HepG2 (cell line): Measurements from ENCODE around the gene ULBP2. TPM values are rescaled to one million over a fixed set of nuclear protein-coding genes. Genes with fewer than 3 reads are reported as not detected.

Experiments
- ADNP ChIP-seq: sonication (generic); formaldehyde crosslinking; IDR thresholded peaks from 2 replicates; pipeline ENCODE4 v1.4.0; 2020; ENCODE audit warnings: missing genetic modification reagents
- EHMT2 ChIP-seq: fragments of 200-600 bp; sonication (generic); IDR thresholded peaks from 2 replicates; pipeline ENCODE4 v1.7.0; 2017; ENCODE audit warnings: antibody characterized with exemption, low read depth, low read length, borderline replicate concordance
- EP300 ChIP-seq, 3 experiments: sonication (generic) in 1 of 3; formaldehyde crosslinking in 1 of 3; IDR thresholded peaks; 2 replicates each; pipeline versions ENCODE4 v1.5.1 to v1.6.1; 2011 to 2020; ENCODE audit warnings: low read depth in 2 of 3, low read length in 2 of 3, borderline replicate concordance in 1 of 3, improper control_type of control experiment in 1 of 3, mild to moderate bottlenecking in 1 of 3, missing genetic modification reagents in 1 of 3, moderate library complexity in 1 of 3
- JUND ChIP-seq: sonication (generic); formaldehyde crosslinking; IDR thresholded peaks from 2 replicates; pipeline ENCODE4 v1.8.0; 2022; ENCODE audit warnings: mild to moderate bottlenecking, missing genetic modification reagents
- KDM3A ChIP-seq: IDR thresholded peaks from 2 replicates; pipeline ENCODE4 v1.6.1; 2018; ENCODE audit warnings: low read depth, missing compliant biosample characterization
- KDM6A ChIP-seq: IDR thresholded peaks from 2 replicates; pipeline ENCODE4 v1.6.1; 2016; ENCODE audit warnings: low read depth
- NR2F6 ChIP-seq, 2 experiments: IDR thresholded peaks; 2 replicates each; pipeline ENCODE4 v1.6.1; 2016; ENCODE audit warnings: antibody characterized with exemption in 1 of 2, mild to moderate bottlenecking in 1 of 2
- PCBP1 ChIP-seq: fragments of 200-400 bp; formaldehyde crosslinking; IDR thresholded peaks from 2 replicates; pipeline ENCODE4 v1.6.1; 2017; ENCODE audit warnings: mild to moderate bottlenecking, low read depth, low read length, borderline replicate concordance
- RAD51 ChIP-seq: fragments of 450-650 bp; IDR thresholded peaks from 2 replicates; pipeline ENCODE4 v1.6.1; 2016; ENCODE audit warnings: borderline replicate concordance
- TBX3 ChIP-seq: fragments of 450-650 bp; IDR thresholded peaks from 2 replicates; pipeline ENCODE4 v1.6.1; 2017; ENCODE audit warnings: antibody characterized with exemption, mild to moderate bottlenecking, inconsistent platforms, borderline replicate concordance
- TEF ChIP-seq: sonication (generic); formaldehyde crosslinking; IDR thresholded peaks from 2 replicates; pipeline ENCODE4 v1.5.0; 2020; ENCODE audit warnings: missing genetic modification reagents
- TSC22D2 ChIP-seq: sonication (generic); formaldehyde crosslinking; IDR thresholded peaks from 2 replicates; pipeline ENCODE4 v1.5.1; 2020; ENCODE audit warnings: missing genetic modification reagents, mild to moderate bottlenecking, borderline replicate concordance
- ZBTB7A ChIP-seq: sonication (generic); formaldehyde crosslinking; IDR thresholded peaks from 2 replicates; pipeline ENCODE4 v1.8.0; 2022; ENCODE audit warnings: mild to moderate bottlenecking, missing genetic modification reagents
- ZNF256 ChIP-seq: sonication (generic); formaldehyde crosslinking; conservative IDR thresholded peaks from 2 replicates; pipeline ENCODE4 v1.4.0; 2020; ENCODE audit warnings: missing genetic modification reagents
- ZNF557 ChIP-seq: sonication (generic); formaldehyde crosslinking; IDR thresholded peaks from 2 replicates; pipeline ENCODE4 v1.4.0; 2020; ENCODE audit warnings: missing genetic modification reagents
- ZNF615 ChIP-seq: sonication (generic); formaldehyde crosslinking; IDR thresholded peaks from 2 replicates; pipeline ENCODE4 v1.5.0; 2020; ENCODE audit warnings: mild to moderate bottlenecking, missing genetic modification reagents, borderline replicate concordance
- polyA plus RNA-seq, 8 experiments: library from polyadenylated mRNA; depleted of rRNA in 3 of 8; stranded (reverse) in 7 of 8; unstranded in 1 of 8; fragments of >200 nt; fragmentation: Illumina TruSeq in 4 of 8; extraction: Trizol in 4 of 8; gene quantifications; 2 replicates each; pipeline versions ENCODE4 v1.2.1 to v1.2.3, GENCODE V29; 2011 to 2016; ENCODE audit warnings: low read depth in 4 of 8, missing spikeins in 1 of 8, mixed read lengths in 1 of 8; ENCODE audit not compliant: insufficient read depth in 1 of 8
- total RNA-seq, 5 experiments: library from RNA; depleted of rRNA; stranded (reverse); fragments of >200 nt; fragmentation: Illumina TruSeq; extraction: Trizol; gene quantifications; 2 replicates each; pipeline ENCODE4 v1.2.3, GENCODE V29; 2016; ENCODE audit warnings: low read depth in 1 of 5
- TF ChIP-seq, protein P1 (sequence below): sonication (generic); formaldehyde crosslinking; IDR thresholded peaks from 2 replicates; pipeline ENCODE4 v1.4.0; 2020; ENCODE audit warnings: missing genetic modification reagents

Gene ULBP2
- total and polyA plus RNA-seq, 2 of the 13 experiments (the other 11 are each of a cell fraction or from before 2014, with no cell fraction given), result not detected

DNA sequence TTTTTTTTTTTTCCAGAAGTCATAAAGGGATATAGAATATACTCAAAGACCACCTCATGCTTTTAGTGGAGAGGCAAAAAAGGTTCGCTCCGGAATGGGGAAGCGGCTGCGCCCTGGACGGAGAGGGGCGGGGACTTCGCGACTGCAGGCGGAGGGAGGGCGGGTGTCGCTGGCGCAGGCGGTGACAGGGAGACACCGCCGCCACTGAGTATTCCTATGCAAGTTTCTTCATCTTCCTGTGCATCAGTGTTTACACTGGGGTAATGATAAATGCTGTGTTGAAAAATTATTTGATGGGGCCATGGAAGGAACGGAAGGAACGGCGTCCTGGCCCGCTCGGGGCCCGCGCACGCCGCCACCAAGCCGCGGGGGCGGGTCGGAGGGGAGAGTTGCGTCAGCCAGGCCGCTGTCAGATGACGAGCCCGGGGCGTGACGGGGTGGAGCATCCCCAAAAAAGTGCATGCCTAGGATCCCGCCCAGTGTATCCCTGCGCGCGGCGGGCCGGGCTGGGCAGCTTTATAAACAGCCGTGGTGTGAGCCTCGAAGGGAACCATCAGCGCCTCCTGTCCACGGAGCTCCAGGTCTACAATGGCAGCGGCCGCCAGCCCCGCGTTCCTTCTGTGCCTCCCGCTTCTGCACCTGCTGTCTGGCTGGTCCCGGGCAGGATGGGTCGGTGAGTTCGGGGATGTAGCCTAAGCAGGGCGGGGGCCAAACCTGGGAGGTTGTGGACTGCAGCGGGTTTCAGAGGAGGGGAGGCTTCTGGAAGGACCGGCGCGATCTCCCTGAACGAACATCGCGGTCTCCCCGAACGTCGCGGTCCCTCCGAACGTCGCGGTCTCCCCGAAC is 21.9 kb downstream of the ULBP2 start, which contains the start of gene ULBP1 (continued):
- TF ChIP-seq ZNF557 (no peak), ZBTB7A (CRISPR knock-in tag) (no peak), TEF (CRISPR knock-in tag) (no peak), ZNF615 (CRISPR knock-in tag) (no peak), PCBP1 (0 out of 2 replicates have a peak, but pooled peaks have one; percentile 26), TSC22D2 (CRISPR knock-in tag) (no peak), KDM6A (CRISPR knock-in tag) (no peak), EP300 (IDR thresholded peaks at IDR 0.05; ENCODE audit: low read depth in 2 of 2, low read length in 2 of 2) (no peak), EP300 (CRISPR knock-in tag; IDR thresholded peaks at IDR 0.05; ENCODE audit: borderline replicate concordance) (no peak), TBX3 (no peak), JUND (CRISPR knock-in tag) (no peak), ZNF256 (CRISPR knock-in tag) (no peak), RAD51 (no peak), EHMT2 (no peak), ADNP (no peak), KDM3A (CRISPR knock-in tag) (no peak), NR2F6 (IDR thresholded peaks at IDR 0.05) (no peak), NR2F6 (CRISPR knock-in tag; IDR thresholded peaks at IDR 0.05) (no peak)
- TF ChIP-seq, protein P1, sequence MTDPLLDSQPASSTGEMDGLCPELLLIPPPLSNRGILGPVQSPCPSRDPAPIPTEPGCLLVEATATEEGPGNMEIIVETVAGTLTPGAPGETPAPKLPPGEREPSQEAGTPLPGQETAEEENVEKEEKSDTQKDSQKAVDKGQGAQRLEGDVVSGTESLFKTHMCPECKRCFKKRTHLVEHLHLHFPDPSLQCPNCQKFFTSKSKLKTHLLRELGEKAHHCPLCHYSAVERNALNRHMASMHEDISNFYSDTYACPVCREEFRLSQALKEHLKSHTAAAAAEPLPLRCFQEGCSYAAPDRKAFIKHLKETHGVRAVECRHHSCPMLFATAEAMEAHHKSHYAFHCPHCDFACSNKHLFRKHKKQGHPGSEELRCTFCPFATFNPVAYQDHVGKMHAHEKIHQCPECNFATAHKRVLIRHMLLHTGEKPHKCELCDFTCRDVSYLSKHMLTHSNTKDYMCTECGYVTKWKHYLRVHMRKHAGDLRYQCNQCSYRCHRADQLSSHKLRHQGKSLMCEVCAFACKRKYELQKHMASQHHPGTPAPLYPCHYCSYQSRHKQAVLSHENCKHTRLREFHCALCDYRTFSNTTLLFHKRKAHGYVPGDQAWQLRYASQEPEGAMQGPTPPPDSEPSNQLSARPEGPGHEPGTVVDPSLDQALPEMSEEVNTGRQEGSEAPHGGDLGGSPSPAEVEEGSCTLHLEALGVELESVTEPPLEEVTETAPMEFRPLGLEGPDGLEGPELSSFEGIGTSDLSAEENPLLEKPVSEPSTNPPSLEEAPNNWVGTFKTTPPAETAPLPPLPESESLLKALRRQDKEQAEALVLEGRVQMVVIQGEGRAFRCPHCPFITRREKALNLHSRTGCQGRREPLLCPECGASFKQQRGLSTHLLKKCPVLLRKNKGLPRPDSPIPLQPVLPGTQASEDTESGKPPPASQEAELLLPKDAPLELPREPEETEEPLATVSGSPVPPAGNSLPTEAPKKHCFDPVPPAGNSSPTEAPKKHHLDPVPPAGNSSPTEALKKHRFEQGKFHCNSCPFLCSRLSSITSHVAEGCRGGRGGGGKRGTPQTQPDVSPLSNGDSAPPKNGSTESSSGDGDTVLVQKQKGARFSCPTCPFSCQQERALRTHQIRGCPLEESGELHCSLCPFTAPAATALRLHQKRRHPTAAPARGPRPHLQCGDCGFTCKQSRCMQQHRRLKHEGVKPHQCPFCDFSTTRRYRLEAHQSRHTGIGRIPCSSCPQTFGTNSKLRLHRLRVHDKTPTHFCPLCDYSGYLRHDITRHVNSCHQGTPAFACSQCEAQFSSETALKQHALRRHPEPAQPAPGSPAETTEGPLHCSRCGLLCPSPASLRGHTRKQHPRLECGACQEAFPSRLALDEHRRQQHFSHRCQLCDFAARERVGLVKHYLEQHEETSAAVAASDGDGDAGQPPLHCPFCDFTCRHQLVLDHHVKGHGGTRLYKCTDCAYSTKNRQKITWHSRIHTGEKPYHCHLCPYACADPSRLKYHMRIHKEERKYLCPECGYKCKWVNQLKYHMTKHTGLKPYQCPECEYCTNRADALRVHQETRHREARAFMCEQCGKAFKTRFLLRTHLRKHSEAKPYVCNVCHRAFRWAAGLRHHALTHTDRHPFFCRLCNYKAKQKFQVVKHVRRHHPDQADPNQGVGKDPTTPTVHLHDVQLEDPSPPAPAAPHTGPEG (CRISPR knock-in tag), result no peak
